Tibial nerve (tissue), 4 donors: ENCODE results near the gene MCF2L. TPM values are rescaled to one million over a fixed set of nuclear protein-coding genes. Genes with fewer than 3 reads are reported as not detected.

ENCODE experiments used
- DNase-seq, 2 donors: peaks; one replicate each; pipeline ENCODE4 v3.0.0-alpha.2; 2019; ENCODE audit warnings: low spot score in 2 of 2
- H3K27ac ChIP-seq, 4 donors: fragments of 200-600 bp; sonication (generic) in 3 of 4; one replicate each; pipeline ENCODE4 v1.5.1; 2017 to 2019; ENCODE audit warnings: mild to moderate bottlenecking in 1 of 4
- H3K27me3 ChIP-seq, 2 donors: fragments of 200-600 bp; sonication (generic) in 1 of 2; one replicate each; pipeline versions ENCODE4 v1.5.1 to v1.6.0; 2017 to 2019
- H3K36me3 ChIP-seq, 3 donors: fragments of 200-600 bp; sonication (generic); one replicate each; pipeline ENCODE4 v1.5.1; 2018 to 2019
- H3K4me1 ChIP-seq, 4 donors: fragments of 200-600 bp; sonication (generic) in 3 of 4; one replicate each; pipeline ENCODE4 v1.5.1; 2017 to 2019
- H3K4me3 ChIP-seq, 4 donors: fragments of 200-600 bp; sonication (generic) in 3 of 4; one replicate each; pipeline ENCODE4 v1.5.1; 2017 to 2019; ENCODE audit warnings: mild to moderate bottlenecking in 1 of 4, moderate library complexity in 1 of 4
- H3K9me3 ChIP-seq, 4 donors: fragments of 200-600 bp; sonication (generic) in 3 of 4; one replicate each; pipeline ENCODE4 v1.5.1; 2017 to 2019
- CTCF ChIP-seq, 5 experiments: fragments of 200-600 bp in 3 of 5; fragments of 450-650 bp in 2 of 5; sonication (generic) in 3 of 5; IDR thresholded peaks; one replicate each; pipeline ENCODE4 v1.5.1; 2016 to 2019; ENCODE audit warnings: antibody characterized with exemption in 5 of 5, mild to moderate bottlenecking in 3 of 5, moderate library complexity in 2 of 5
- EP300 ChIP-seq, 2 donors: sonication (generic); formaldehyde crosslinking; IDR thresholded peaks; one replicate each; pipeline ENCODE4 v1.6.1; 2017; ENCODE audit warnings: antibody characterized with exemption in 2 of 2, mild to moderate bottlenecking in 1 of 2
- POLR2A ChIP-seq, 2 donors: fragments of 450-650 bp; IDR thresholded peaks; one replicate each; pipeline ENCODE4 v1.6.1; 2017; ENCODE audit warnings: antibody characterized with exemption in 2 of 2, mild to moderate bottlenecking in 2 of 2, moderate library complexity in 2 of 2
- WGBS, 2 donors: methylation state at CpG; one replicate each; pipeline ENCODE4 v1.1.5; 2018; 5-methylcytosine and 5-hydroxymethylcytosine counted together
- total RNA-seq, 4 donors: library from RNA; depleted of rRNA; stranded (reverse); fragments of >200 nt; gene quantifications; one replicate each; pipeline ENCODE4 v1.1.0, GENCODE V29; 2016

MCF2L gene
- total RNA-seq, 4 donors from 2014 or later = 30.1 to 82.6 (median 45.3) TPM

DNA sequence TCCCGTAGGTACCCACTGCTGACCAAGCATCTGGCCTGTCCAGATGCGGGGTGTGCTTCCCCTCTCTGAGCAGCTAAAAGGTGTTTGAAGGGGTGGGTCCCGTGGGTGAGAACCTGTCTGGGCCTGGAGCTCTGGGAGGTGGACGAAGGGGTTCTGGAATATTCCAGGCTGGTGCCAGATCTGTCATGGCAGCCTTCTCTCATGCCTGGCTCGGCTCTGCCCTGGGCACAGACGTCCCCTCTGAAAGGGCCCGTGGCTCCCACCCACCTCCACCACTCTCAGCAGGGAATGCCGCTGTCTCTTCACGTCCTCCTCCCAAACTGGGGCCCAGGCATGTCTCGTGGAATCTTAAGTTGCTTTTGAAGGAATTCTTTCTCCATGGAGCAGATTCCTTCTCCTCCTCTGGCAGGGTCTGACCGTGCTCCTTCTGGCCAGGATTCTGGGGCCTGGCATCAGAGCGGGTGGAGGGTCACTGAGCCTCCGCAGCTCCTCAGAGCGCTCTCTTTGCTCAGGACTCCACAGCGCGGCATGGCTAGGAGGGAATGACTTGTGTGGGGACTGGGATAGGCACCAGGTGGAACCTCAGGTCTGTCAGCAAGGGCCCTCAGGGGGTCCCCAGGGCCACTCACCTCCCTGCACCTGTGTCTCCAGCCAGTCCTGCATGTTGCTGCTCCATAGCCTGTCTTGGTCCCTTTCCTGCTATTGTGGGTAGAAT is 5.9 kb upstream of the MCF2L start:
- H3K27me3 ChIP-seq = peaks cover 0 to 37% of the 10 kb centered on the region in 2 donors
- H3K9me3 ChIP-seq = no peaks in the 10 kb centered on the region
- H3K4me3 ChIP-seq = no peak overlapping the region
- peaks cover 0 to 8% (median 0%) of the 10 kb centered on the region in 4 donors for H3K4me1 ChIP-seq
- TF ChIP-seq POLR2A (IDR thresholded peaks at IDR 0.05) = no peak
- TF ChIP-seq EP300 (IDR thresholded peaks at IDR 0.05) = no peak
- no peak for TF ChIP-seq CTCF (IDR thresholded peaks at IDR 0.05)
- DNase-seq = no peak
- 74 to 82% methylated on average over 13 to 16 of the region's 16 CpGs for WGBS, 2 donors
- no peak overlapping the region for H3K27ac ChIP-seq
- H3K36me3 ChIP-seq = no peaks in the 10 kb centered on the region

DNA sequence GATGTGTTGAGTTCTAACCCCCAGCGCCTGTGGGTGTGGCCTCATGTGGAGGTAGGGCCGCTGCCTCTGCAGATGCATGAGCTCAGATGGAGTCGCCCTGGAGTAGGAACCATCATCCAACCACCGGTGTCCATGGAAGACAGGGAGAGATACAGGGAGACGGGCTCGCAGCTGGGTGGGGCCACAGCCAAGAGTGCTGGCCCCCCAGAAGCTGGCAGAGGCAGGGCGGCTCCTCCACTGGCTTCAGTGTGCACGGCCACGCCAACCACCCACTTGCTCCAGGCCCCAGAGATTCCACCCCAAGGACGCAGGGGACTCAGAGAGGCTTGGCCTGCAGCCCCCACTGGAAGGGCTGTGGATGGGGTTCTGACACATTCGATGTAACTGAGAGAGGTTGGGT is 5.4 kb upstream of the MCF2L start:
- Histone ChIP-seq H3K27ac (no peak overlapping the region), H3K27me3 (peaks cover 0 to 43% of the 10 kb centered on the region in 2 donors), H3K36me3 (no peaks in the 10 kb centered on the region), H3K4me1 (peaks cover 0 to 13% (median 2%) of the 10 kb centered on the region in 4 donors), H3K4me3 (no peak overlapping the region), H3K9me3 (no peaks in the 10 kb centered on the region)
- no peak for TF ChIP-seq POLR2A (IDR thresholded peaks at IDR 0.05)
- no peak for TF ChIP-seq EP300 (IDR thresholded peaks at IDR 0.05)
- no peak for TF ChIP-seq CTCF (IDR thresholded peaks at IDR 0.05)
- no peak for DNase-seq
- 85 to 92% methylated on average over 7 to 9 of the region's 11 CpGs for WGBS, 2 donors

DNA sequence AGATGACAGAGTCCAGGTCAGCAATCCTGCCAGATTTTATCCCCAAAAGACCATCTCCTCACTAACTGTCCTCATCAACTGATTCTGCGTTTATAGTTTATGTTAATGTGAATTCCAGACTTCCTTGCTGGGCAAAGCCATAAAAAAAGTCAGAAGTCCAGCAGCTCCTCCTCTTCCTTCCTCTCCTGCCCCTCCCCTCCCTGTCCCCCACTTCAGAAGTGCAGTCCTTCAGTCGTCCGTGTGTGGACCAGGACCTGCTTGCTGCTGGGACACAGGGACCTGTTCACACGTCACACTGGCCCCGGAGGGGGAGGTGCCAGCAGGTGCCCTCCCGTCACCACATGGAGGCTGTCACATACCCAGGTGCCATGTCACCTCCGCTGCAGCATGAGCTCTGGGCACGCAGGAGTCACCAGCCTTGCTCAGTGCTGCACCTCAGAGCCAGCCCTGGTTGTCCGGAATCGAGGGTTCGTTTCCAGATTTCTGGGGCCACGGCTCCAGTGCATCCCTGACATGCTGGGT is 4.0 kb upstream of the MCF2L start:
- no peak for TF ChIP-seq CTCF (IDR thresholded peaks at IDR 0.05)
- no peak for TF ChIP-seq POLR2A (IDR thresholded peaks at IDR 0.05)
- TF ChIP-seq EP300 (IDR thresholded peaks at IDR 0.05) = no peak
- H3K36me3 ChIP-seq = no peaks in the 10 kb centered on the region
- H3K27me3 ChIP-seq = peaks cover 0 to 55% of the 10 kb centered on the region in 2 donors
- no peak overlapping the region for H3K27ac ChIP-seq
- no peak for DNase-seq
- no peaks in the 10 kb centered on the region for H3K9me3 ChIP-seq
- H3K4me1 ChIP-seq = peaks cover 0 to 19% (median 6%) of the 10 kb centered on the region in 4 donors
- WGBS, 2 donors = 41 to 52% methylated on average over 12 of the region's 12 CpGs
- no peak overlapping the region for H3K4me3 ChIP-seq

DNA sequence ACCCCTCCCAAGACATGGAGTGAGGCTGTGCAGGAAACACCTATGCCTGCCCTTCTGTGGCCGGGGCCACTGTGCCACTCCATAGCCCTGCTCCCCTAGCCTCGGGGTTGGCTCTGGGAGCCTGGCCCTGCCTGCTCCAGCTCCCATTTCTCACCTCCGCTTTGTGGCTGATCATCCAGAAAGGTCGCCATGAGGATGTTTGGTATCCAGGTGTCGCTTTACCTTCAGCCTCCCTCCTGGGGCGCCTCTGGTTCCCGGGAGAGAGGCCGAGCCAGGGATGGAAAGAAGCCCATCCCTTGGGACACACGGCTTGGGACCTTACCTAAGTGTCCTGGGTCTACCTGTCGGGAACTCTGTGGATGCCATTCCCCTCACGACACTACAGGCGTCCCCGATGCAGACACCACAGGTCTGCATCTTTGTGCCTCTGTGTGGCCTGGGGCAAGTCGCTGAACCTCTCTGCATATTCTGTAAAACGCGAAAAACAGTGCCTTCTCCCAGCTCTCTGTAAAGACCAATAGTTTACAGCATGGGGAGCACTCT is 3.4 kb upstream of the MCF2L start:
- no peaks in the 10 kb centered on the region for H3K36me3 ChIP-seq
- no peak overlapping the region for H3K4me3 ChIP-seq
- TF ChIP-seq CTCF (IDR thresholded peaks at IDR 0.05) = no peak
- TF ChIP-seq POLR2A (IDR thresholded peaks at IDR 0.05) = no peak
- TF ChIP-seq EP300 (IDR thresholded peaks at IDR 0.05) = no peak
- WGBS, 2 donors = 83 to 85% methylated on average over 16 of the region's 16 CpGs
- no peaks in the 10 kb centered on the region for H3K9me3 ChIP-seq
- peaks cover 0 to 19% (median 6%) of the 10 kb centered on the region in 4 donors for H3K4me1 ChIP-seq
- DNase-seq = no peak
- no peak overlapping the region for H3K27ac ChIP-seq
- peaks cover 0 to 61% of the 10 kb centered on the region in 2 donors for H3K27me3 ChIP-seq

DNA sequence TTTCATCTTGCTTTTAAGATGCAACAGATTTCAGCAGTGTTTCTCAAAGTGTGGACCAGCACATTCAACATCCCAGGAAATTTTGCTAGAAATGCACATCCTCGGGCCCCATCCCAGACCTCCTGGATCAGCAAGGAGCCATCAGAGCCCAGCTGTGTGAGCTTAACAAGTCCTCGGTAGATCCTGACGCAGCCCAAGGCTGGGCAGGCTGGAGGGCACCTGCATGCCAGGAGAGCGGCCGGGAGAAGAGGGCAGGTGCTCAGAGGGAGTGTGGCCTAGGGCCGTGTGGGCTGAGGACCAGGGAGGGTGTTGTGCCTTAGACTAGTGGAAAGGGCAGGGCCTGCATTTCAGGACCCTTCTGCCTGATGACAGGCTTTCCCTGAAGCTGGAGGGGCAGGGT is 2.2 kb upstream of the MCF2L start:
- TF ChIP-seq POLR2A (IDR thresholded peaks at IDR 0.05) (no peak), CTCF (IDR thresholded peaks at IDR 0.05) (no peak), EP300 (IDR thresholded peaks at IDR 0.05) (no peak)
- Histone ChIP-seq H3K9me3 (no peaks in the 10 kb centered on the region), H3K4me1 (peaks cover 0 to 19% (median 6%) of the 10 kb centered on the region in 4 donors), H3K4me3 (no peak overlapping the region), H3K27ac (no peak overlapping the region), H3K36me3 (no peaks in the 10 kb centered on the region), H3K27me3 (peaks cover 0 to 68% of the 10 kb centered on the region in 2 donors)
- DNase-seq = no peak
- 90 to 95% methylated on average over 6 of the region's 6 CpGs for WGBS, 2 donors
